COLO668 (cell line): ENCODE data around the gene PDLIM7.
"Not testable (repeated sequence)": the region's sequence is repeated elsewhere in the genome, so short reads cannot be mapped to it uniquely, and the experiment has no call there.

ENCODE experiments used
- DNase-seq: peaks from one replicate; lab custom pipeline; 2025; ENCODE audit not compliant: unreplicated experiment; lab: John Stamatoyannopoulos, UW

PDLIM7 gene, protein sequence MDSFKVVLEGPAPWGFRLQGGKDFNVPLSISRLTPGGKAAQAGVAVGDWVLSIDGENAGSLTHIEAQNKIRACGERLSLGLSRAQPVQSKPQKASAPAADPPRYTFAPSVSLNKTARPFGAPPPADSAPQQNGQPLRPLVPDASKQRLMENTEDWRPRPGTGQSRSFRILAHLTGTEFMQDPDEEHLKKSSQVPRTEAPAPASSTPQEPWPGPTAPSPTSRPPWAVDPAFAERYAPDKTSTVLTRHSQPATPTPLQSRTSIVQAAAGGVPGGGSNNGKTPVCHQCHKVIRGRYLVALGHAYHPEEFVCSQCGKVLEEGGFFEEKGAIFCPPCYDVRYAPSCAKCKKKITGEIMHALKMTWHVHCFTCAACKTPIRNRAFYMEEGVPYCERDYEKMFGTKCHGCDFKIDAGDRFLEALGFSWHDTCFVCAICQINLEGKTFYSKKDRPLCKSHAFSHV

DNA sequence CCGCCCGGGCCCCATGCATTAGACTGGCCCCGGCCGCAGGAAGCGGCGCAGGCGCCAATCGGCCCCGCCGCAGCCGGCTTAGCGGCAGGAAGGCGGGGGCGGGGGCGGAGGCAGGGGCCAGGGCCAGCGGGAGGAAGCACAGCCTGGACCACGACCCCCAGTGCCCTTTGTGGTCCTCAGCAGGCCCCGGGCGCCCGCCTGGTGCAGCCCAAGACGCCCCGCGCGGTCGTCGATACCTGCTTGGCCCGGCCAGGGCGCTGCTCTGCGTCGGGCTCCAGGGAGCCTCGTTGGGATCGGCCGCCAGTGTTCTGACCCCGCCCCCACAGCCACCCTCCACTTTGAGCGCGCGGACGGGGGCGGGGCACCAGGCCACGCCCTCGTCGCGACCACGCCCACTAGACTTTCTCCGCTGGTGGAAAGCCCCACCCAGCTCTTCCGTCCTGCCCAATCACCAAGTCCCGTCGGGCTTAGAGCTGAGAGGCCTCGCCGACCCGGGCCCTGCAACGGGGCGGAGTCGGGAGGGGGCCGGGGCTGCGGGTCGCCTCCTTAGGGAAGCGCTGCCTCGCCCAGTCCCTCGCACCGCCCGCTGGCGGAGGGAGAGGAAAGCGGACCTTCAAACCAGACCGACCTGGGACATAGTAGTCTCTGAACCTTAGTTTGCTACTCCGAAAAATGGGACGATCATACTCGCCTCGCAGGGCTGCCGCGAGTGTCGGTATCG is at the start of gene PDLIM7:
Gene PDLIM7 (minus strand): TSS at position 313 of the 721 bp plus-strand sequence. CDS start 1,092 bp downstream, outside the sequence.
- peak; percentile 83 for DNase-seq

DNA sequence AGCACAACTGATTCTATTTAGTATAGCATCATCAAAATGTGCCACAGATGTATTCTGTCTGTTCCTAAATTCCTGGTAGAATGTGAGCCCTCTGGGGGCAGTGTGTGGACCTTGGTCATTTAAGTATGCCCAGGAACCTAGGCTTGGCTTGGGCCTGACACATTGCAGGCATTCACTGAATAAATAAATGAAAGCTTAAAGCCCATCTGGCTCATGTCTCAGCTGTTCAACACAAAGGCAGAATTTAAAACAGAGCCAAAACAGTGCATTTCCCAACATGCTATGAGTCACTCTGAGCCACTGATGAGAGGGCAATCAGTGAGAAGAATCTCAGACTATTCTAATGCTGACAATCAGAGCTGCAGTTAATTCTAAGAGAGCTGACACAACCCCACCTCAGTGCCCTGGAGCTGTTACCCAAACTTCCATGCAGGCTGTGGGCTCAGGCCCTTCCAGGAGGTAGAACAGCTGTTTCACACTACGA is 48.9 kb upstream of the PDLIM7 start:
- DNase-seq = no peak

DNA sequence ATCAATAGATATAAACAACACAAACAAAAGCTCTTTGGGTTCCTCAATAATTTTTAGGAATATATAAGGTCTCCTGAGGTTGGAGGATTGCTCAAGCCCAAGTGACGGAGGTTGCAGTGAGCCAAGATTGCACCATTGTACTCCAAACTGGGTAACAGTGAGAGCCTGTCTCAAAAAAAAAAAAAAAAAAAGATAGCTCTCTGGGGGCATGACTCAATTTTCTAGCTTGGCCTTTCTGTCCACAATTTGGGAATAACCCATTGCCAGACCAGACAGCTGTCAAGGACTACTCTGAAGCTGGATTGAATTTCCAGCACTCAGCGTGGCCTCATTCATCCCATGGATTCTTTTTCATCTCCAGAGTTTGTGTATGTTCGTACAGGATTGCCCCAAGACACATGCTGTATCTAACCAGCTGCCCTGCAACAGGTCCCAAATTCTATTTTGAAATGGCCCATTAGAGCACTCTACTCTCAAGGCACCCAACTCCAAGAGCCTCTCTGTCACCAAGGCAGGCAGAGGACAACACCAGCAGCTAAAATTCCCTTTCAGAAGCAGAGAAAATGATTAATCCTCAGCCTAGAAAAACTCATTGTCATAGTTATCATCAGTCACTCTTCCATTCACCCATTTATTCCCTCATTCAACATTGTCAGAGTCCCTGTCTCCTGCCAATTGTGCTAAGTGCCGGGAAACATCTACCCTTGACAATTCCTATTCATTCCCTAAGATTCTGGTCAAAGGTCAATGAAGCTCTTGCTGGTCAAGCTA is 48.3 kb upstream of the PDLIM7 start:
- DNase-seq = no peak

DNA sequence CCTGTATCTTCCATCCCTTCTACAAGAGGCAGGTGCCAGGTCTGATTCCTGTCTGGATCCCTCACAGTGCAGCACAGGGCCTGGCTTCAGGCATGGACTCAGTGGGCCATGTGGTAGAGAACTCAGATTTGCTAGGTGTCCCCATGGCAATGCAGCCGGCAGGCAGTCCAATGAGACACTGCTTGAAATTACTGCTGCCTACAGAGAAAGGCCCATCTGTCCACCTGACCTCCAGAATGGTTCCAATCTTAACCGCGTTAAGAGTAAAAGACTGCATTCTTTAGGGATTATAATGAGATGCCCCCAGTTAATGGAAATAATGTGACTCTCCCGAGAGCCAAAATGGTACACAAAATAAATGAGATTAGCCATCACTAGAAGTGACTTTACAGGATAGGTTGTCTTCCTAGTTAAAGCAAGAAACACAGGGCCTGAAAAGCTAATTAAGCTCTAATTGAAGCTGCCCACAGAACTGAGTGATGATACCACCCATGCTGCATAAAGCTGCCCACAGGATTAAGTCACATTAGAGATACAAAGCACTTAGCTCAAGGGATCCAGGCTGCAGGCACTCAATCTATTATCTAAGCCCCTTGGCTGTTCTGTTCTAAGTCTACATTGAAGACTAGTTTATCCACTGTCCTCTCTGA is 45.5 kb upstream of the PDLIM7 start:
- no peak for DNase-seq

DNA sequence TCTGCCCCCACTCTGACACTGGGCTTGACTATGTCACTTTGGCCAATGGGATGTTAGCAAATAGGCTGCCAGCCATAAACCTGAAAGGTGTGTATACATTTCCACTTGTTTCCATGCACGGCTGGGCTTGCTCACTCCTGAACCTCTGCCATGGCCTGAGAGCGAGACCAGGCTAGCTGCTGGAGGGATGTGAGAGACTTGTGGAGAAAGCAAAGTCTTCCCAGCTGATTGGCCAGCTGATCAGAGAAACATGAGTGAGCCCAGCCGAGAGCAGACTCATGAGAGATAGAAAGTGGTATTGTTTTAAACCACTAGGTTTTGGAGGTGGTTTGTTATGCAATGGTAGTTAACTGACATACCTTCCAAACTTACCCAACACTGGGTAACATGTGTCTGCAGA is 43.0 kb upstream of the PDLIM7 start:
- no peak for DNase-seq

DNA sequence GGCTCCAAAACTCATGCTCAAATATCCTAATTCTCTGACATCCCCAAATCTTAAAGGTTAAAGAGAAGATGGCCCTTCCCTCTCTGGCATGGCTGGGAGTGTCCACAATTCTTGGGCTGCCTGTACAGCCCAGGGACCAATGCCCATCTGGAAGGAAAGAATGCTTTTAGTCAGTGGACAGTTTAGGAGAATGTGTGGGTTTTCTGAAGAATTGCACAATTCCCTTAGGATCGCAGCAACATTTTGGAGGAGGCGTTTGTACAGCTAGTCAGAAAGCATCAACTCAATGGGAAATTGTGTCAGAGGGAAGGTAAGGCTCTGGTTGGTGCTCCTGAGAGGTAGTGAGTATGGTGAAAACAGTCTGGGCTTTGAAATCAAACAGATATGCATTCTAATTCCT is 42.0 kb upstream of the PDLIM7 start:
- no peak for DNase-seq

DNA sequence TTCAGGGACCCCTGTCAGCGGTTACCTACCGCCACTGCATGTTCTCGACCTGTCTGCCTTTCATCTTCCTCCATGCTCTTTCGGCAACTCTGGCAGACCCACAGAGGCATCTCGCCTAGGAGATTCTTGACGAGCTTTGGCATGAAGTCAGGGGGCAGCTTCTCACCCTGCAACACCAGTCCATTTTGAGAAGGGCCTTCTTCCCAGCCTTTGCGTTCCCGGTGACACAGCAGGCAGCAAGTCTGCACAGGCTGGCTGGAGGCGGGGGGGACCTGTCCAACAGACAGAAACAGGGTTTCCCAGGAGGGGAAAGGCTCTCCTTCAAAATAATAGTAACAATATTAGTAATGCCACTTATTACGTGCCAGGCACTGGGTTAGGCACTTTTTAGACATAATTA is 41.5 kb upstream of the PDLIM7 start:
- no peak for DNase-seq

DNA sequence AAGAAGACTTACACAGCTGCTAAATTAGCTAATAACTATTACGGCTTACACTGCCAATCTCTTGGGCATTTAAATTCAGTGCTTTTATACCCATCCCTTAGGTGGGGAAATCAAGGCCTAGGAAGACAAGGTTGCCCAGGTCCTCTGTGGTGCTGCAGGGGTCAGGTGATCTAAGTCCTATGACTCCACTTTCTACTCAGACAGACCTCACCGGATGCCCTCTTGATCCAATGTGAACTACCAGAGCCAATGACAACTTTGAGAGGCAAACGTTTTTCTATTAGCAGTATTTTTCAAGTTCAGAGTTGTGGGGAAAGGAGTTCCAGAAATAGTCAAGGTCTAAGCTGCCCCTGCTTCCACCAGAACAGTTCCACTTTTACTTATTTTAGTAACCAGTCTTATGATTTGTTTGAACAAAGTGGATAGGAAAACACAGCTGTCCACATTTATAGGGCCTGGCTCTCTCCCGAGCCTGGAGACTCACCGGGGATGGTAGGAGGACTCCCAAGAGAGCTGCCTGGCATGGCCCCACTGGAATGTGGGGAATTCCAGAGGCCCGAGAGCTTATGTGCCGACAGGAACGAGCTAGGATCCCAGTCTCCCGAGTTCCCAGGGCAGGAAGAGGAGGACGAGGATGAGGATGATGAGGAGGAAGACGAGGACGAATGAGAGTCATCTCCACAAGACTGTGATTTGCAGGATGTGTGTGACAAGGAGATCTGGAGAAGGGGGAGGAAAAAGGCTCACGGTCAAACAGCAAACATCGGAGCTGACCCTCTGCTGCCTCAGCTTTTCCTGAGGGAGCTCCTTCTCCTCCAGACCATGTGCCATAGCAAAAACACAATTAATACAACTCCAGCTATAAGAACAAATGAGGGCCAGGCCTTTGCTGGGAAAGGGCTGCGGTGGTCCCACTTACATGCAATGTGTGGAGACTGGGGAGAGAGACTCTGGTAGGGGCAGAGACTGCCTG is 40.3 kb upstream of the PDLIM7 start:
- DNase-seq = peak; percentile 5

DNA sequence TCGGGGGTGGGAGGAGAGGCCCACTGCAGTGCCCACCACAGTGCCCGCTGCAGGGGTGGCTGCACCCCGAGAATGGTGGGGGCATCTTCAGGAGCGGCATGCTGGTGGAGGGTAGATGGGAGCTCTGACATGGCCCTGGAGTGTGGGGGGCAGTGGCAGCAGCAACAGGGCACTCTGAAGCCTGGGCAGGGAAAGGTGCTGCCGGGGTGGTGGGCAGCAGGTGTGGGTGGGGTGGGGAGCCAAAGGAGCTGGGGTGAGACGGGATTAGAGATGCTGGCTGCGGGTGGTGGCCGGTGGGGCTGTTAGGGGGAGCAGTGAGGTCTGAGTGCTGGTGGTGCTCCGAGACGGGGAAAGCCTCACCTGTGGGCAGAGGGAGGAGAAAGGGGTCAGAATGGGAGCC is 39.0 kb upstream of the PDLIM7 start:
- DNase-seq = no peak

DNA sequence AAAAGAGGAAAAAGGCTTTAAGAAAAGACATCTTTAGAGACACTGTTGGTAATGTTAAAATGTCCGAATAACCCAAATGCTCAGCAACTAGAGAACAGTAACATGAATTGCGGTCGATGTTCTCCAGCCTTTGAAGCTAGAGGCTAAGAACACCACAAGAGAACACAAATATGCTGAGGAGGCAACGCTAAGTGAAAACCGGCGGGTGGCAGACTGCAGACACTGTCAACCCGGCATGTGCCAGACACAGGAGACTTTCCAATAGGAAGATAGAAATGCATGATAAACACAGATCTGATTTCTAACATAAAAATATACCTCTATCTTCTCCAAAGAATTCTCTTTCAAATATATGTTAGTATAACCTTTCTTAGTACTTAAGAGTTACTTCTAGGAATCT is 37.7 kb upstream of the PDLIM7 start:
- no peak for DNase-seq

DNA sequence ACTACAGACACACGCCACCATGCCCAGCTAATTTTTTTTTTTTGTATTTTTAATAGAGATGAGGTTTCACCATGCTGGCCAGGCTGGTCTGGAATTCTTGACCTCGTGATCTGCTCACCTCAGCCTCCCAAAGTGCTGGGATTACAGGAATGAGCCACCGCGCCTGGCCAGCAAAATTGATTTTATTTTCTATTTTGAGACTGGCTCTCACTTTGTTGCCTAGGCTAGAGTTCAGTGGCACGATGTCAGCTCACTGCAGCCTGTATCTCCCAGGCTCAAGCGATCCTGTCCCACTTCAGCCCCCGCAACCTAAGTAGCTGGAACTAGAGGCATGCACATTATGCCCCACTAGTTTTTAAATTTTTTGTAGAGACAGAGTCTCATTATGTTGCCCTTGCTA is 37.0 kb upstream of the PDLIM7 start:
- DNase-seq = not testable (repeated sequence)

DNA sequence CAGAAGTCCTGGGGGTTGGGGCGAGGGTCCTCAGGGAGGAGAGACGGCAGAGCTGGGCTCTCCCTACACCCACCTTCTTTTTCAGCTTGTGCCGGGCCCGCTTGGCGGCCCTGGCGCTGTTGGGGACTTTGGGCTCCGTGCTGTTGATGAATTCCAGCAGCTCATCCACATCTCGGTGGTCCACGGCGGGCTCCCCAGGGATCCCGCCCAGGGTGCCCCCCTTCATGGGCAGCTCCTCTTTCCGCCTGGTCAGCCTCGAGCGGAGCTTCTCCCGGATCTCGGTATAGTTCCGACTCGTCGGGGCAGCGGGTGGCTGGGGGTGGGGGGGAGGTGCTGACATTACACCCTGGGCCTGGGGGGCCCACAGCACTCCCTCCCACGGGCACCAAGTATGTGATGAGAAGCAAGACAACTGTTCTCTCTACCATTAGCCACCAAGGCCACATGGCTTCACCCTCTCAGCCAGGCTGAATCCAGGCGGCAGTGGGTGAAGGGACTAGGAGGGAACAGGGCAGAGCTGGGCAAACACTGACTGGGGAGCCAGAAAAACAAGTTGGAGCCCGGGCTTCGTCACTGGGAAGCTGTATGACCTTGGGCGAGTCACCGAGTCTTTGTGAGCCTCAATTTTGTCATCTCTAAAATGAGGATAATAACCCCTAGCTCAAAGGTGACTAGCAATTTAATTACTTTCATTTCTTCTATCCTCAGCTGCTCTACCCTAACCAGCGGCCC is 34.0 kb upstream of the PDLIM7 start:
- DNase-seq = no peak

DNA sequence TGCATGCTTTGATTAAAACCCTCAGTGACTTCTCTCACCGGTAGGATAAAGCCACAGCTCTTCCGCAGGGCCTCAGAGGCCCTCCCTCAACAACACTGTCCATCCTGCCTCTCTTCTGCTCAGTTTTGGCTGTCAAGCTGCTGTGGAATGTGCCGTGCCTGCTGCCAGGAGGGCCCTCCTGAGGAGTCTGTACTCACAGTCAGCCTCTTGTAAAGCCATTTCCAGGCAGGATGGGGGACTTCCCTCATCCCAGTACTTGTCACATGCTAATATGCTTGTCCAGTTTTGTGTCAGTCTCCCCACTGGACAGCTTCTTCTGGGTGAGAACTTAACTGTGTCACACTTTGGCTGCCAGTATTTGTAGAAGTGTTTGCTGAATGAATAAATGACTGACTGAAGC is 33.2 kb upstream of the PDLIM7 start:
- no peak for DNase-seq

DNA sequence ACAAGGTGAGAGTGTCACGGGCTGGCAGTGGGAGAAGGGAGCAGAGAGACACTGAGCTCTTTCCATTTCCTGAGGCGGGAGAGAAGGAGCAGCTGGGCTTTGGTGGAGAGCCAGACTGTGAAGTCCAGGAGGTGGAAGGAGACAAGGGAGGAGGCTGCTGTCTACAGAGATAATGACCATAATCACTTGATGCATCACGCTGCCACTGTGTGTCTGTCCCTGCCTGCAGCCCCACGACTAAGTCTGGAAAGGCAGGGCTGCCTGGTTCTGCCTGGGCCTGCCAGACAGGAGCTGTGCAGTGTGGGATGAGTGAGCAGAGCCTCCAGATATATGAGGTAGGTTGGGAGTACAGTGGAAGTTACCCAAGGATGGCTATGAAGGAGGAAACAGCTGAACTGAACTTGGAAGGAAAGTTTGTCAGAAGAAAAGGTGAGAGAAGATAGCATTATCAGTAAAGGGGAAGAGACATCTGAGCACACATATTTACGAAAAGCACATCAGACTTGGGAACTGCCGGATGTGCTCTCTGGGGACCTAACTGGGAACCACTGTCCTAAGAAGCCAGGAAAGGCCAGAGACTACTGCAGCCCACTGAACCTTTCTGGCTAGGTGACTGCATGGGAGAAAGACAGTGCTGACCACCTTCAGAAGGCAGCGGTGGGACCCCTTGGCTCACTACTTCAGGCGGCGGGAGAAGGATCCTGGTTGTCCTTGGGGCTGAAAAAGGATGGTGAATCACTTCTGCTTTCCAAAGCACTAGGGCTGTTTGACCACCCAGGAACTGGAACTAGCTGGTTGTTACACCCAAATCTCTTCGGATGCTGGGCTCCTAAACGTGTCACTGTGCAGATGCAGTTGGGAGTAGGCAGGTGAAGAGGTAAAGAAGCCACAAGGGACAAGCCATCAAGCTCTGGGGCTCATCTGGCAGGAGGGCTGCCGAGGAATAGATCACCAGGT is 32.1 kb upstream of the PDLIM7 start:
- no peak for DNase-seq

DNA sequence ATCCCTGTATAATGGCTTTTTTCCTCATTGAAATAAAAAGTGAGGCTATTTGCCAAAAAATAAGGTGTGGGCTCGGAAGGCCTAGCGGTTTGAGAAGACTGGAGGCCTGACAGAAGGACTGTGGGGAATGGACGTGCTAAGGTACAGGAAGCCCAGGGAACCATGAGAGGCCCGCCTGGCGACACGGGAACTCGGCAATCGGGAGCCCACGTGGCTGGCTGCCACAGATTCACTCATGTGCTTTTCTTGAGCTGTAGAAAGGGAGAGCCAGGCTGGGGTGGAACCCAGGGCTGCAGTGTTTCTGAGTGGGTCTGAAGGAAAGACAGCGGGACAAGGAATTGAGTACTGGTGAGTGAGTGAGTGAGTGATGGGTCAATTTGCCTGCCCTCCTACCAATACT is 31.2 kb upstream of the PDLIM7 start:
- DNase-seq = no peak

DNA sequence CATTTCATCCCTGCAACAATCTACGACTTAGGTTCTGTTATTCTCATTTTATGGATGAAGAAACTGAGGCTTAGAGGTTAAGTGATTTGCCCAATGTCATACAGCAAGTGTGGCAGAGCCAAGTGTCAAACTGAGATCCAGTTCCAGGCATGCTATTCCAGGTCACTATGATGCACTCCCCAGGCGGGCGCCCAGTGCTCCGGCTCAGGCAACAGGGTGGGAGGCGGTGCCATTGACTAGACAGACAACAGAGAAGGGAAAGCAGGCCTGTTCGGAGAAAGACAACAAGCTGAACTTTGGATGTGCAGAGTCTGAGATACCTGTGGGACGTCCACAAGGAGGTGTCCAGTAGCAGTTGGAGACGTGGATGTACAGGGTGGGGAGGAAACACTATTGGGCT is 30.2 kb upstream of the PDLIM7 start:
- no peak for DNase-seq

DNA sequence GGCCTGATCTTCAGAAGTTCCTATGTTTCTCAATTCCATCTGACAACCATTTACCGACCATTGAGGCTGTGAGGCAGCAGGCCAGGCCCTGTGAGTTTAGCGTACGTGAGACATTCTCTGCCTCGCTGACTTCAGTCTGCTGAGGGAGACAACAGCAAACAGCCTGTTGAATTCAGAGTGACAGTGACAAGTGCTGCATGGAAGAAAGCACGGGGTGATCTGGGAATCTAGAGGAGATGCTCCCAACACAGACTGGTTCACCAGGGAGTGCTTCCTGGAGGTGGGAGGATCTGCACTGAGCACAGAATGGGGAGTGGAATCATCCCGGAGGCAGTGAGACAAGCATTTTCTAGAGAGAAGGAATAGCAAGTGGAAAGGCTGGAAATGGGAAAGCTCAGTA is 29.4 kb upstream of the PDLIM7 start:
- DNase-seq = no peak

DNA sequence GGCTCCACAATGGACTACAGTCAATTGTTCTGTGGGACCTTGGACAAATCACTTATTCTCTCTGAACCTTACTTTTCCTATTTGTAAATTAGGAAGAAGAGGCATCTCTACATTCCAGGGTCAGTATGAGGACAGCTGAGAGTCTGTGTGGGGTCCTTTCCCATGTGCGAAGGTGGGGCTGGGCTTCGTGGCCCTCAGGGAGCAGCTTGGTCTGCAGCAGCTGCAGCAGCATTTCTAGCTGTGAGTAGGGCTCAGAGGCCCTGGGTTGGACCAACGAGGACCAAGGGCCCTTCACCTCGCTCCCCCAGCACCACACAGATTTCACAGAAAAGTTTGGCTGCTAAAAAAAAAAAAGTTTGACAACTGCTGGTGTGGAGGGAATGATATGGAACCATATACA is 28.8 kb upstream of the PDLIM7 start:
- DNase-seq = no peak
